Neuronal stem cell (in vitro differentiated cells): ENCODE results near the gene BRIP1.
"Not testable (repeated sequence)": the region's sequence is repeated elsewhere in the genome, so short reads cannot be mapped to it uniquely, and the experiment has no call there.

Experiments
- DNase-seq: peaks from one replicate; pipeline ENCODE4 v3.0.0-alpha.2; 2013; ENCODE audit warnings: low spot score
- H2AFZ ChIP-seq: one replicate; pipeline ENCODE4 v1.6.1; 2013; ENCODE audit warnings: mild to moderate bottlenecking, low read length, inconsistent platforms
- H2AK5ac ChIP-seq: 2 replicates; pipeline ENCODE4 v1.6.1; 2013; ENCODE audit warnings: low read depth, mild to moderate bottlenecking, inconsistent platforms, low read length, moderate library complexity, mixed read lengths
- H2BK120ac ChIP-seq: 2 replicates; pipeline ENCODE4 v1.6.1; 2013; ENCODE audit warnings: low read depth, mild to moderate bottlenecking, inconsistent platforms, low read length, moderate library complexity, mixed read lengths
- H2BK12ac ChIP-seq: one replicate; pipeline ENCODE4 v1.6.1; 2013; ENCODE audit warnings: low read length, inconsistent platforms
- H2BK15ac ChIP-seq: 2 replicates; pipeline ENCODE4 v1.6.1; 2013; ENCODE audit warnings: mild to moderate bottlenecking, low read length, inconsistent platforms, mixed read lengths
- H2BK5ac ChIP-seq: one replicate; pipeline ENCODE4 v1.6.1; 2013; ENCODE audit warnings: inconsistent platforms, mild to moderate bottlenecking, low read length, moderate library complexity
- H3K14ac ChIP-seq: one replicate; pipeline ENCODE4 v1.6.1; 2013; ENCODE audit warnings: low read length, inconsistent platforms
- H3K18ac ChIP-seq: 2 replicates; pipeline ENCODE4 v1.6.1; 2013; ENCODE audit warnings: low read length, inconsistent platforms
- H3K23ac ChIP-seq: 2 replicates; pipeline ENCODE4 v1.6.1; 2013; ENCODE audit warnings: low read depth, mild to moderate bottlenecking, mixed read lengths, low read length, inconsistent platforms; ENCODE audit not compliant: poor library complexity
- H3K27ac ChIP-seq: replicated peaks from 3 replicates; pipeline ENCODE4 v1.5.1; 2013; ENCODE audit warnings: low read length, inconsistent platforms
- H3K27me3 ChIP-seq, 3 experiments: 2 replicates each; pipeline ENCODE4 v1.6.1; 2013; ENCODE audit warnings: low read length in 3 of 3, mild to moderate bottlenecking in 2 of 3, inconsistent platforms in 1 of 3, low read depth in 1 of 3, mixed read lengths in 1 of 3, moderate library complexity in 1 of 3; ENCODE audit not compliant: control insufficient read depth in 3 of 3, insufficient read depth in 3 of 3
- H3K36me3 ChIP-seq, 2 donors: replicated peaks in 1 of 2; 2 replicates each; pipeline ENCODE4 v1.6.1; 2013; ENCODE audit warnings: low read length in 2 of 2; ENCODE audit not compliant: control insufficient read depth in 2 of 2, insufficient read depth in 2 of 2
- H3K4ac ChIP-seq: 2 replicates; pipeline ENCODE4 v1.6.1; 2013; ENCODE audit warnings: inconsistent platforms, mild to moderate bottlenecking, low read length, moderate library complexity
- H3K4me1 ChIP-seq, 2 donors: 1 replicate in 1 of 2; 2 replicates in 1 of 2; pipeline ENCODE4 v1.6.1; 2013; ENCODE audit warnings: low read length in 2 of 2, low read depth in 1 of 2; ENCODE audit not compliant: control insufficient read depth in 2 of 2, insufficient read depth in 1 of 2
- H3K4me2 ChIP-seq: one replicate; pipeline ENCODE4 v1.6.1; 2013; ENCODE audit warnings: mild to moderate bottlenecking, low read length, inconsistent platforms; ENCODE audit not compliant: insufficient read depth, poor library complexity, severe bottlenecking
- H3K4me3 ChIP-seq, 2 donors: 2 replicates each; pipeline ENCODE4 v1.5.1; 2013; ENCODE audit warnings: low read length in 2 of 2, mild to moderate bottlenecking in 2 of 2, inconsistent platforms in 1 of 2, moderate library complexity in 1 of 2
- H3K79me1 ChIP-seq: one replicate; pipeline ENCODE4 v1.6.1; 2013; ENCODE audit warnings: low read depth, mild to moderate bottlenecking, inconsistent platforms, low read length, moderate library complexity
- H3K9ac ChIP-seq: one replicate; pipeline ENCODE4 v1.6.1; 2013; ENCODE audit warnings: mild to moderate bottlenecking, low read depth, low read length, inconsistent platforms; ENCODE audit not compliant: poor library complexity
- H3K9me3 ChIP-seq, 2 donors: replicated peaks in 1 of 2; 2 replicates each; pipeline versions ENCODE3 to v1.6.1; 2013; ENCODE audit warnings: low read length in 2 of 2, mild to moderate bottlenecking in 2 of 2, inconsistent platforms in 1 of 2, low read depth in 1 of 2, mixed read lengths in 1 of 2, moderate library complexity in 1 of 2; ENCODE audit not compliant: control insufficient read depth in 2 of 2, insufficient read depth in 1 of 2
- H4K8ac ChIP-seq: one replicate; pipeline ENCODE4 v1.6.1; 2013; ENCODE audit warnings: low read depth, mild to moderate bottlenecking, inconsistent platforms, low read length, moderate library complexity
- H4K91ac ChIP-seq: one replicate; pipeline ENCODE4 v1.6.1; 2013; ENCODE audit warnings: low read length, low read depth, mild to moderate bottlenecking, inconsistent platforms; ENCODE audit not compliant: poor library complexity
- WGBS, 2 donors: extraction: QIAGEN DNeasy Blood & Tissue Kit; methylation state at CpG; one replicate each; pipeline ENCODE4 v1.1.7; 2013; ENCODE audit warnings: missing lambda C conversion rate in 2 of 2, mixed read lengths in 1 of 2; ENCODE audit not compliant: insufficient read length in 2 of 2, insufficient replicate concordance in 1 of 2; ENCODE audit errors: extremely low coverage in 2 of 2; 5-methylcytosine and 5-hydroxymethylcytosine counted together

Gene BRIP1

GRCh38 chr17:61676522-61676921 lies 186.8 kb downstream of the BRIP1 start:
- not testable (repeated sequence) for H3K18ac ChIP-seq, H3K27ac ChIP-seq, H3K79me1 ChIP-seq, H3K23ac ChIP-seq, H3K9me3 ChIP-seq, H3K36me3 ChIP-seq, H3K4me3 ChIP-seq, H3K4me1 ChIP-seq, H3K4me2 ChIP-seq, H3K14ac ChIP-seq, DNase-seq, H4K8ac ChIP-seq, H2AK5ac ChIP-seq, H4K91ac ChIP-seq, H2BK15ac ChIP-seq, H3K9ac ChIP-seq, H2BK12ac ChIP-seq, H2AFZ ChIP-seq, H2BK120ac ChIP-seq, H3K27me3 ChIP-seq, H2BK5ac ChIP-seq, H3K4ac ChIP-seq

GRCh38 chr17:61674609-61675008 lies 188.7 kb downstream of the BRIP1 start:
- H3K23ac ChIP-seq, H3K27ac ChIP-seq: not testable (repeated sequence)

GRCh38 chr17:61673019-61673897 lies 190.1 kb downstream of the BRIP1 start:
- not testable (repeated sequence) for H3K4me2 ChIP-seq, H4K91ac ChIP-seq, H2BK12ac ChIP-seq, H3K4ac ChIP-seq, H3K18ac ChIP-seq, H2AFZ ChIP-seq, H3K79me1 ChIP-seq, H3K4me1 ChIP-seq, DNase-seq, H2AK5ac ChIP-seq, H3K27ac ChIP-seq, H2BK5ac ChIP-seq, H3K14ac ChIP-seq, H3K9me3 ChIP-seq, H2BK15ac ChIP-seq, H3K4me3 ChIP-seq, H3K27me3 ChIP-seq, H2BK120ac ChIP-seq, H4K8ac ChIP-seq, H3K9ac ChIP-seq, H3K36me3 ChIP-seq
- no CpG with 5 or more reads among the region's 16 CpGs for WGBS, 2 donors
- peak overlapping the region; percentile 43 for H3K23ac ChIP-seq

More at GRCh38 chr17:61674609-61675008, 188.7 kb downstream of the BRIP1 start:
- H2AFZ ChIP-seq, H3K9ac ChIP-seq, H2BK5ac ChIP-seq, H2BK12ac ChIP-seq, H3K14ac ChIP-seq, H3K36me3 ChIP-seq, H3K4me1 ChIP-seq, H2AK5ac ChIP-seq, H2BK120ac ChIP-seq, H4K8ac ChIP-seq, H4K91ac ChIP-seq, H3K27me3 ChIP-seq, H3K4ac ChIP-seq, H3K4me3 ChIP-seq, DNase-seq, H3K79me1 ChIP-seq, H3K9me3 ChIP-seq, H2BK15ac ChIP-seq, H3K4me2 ChIP-seq, H3K18ac ChIP-seq: not testable (repeated sequence)
- WGBS, 2 donors = no CpG with 5 or more reads among the region's 2 CpGs

DNA sequence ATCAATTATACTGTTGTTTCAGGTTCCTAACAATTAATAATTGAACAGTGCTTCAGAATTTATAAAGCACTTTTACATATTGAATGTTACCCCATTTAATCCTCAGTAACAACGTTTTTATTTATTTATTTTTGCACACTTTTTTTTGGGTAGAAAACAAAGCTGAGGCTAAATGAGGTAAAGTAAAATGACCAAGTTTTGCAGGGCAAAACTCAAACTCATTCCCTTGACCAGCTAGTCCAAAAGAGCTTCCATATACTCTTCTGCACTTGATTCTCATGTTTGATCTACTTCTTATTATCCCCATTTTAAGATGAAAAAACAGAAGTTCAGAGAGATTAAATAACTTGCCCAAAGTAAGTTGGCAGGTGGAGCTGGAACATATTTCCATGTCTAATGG lies 191.2 kb downstream of the BRIP1 start:
- Histone ChIP-seq H3K9me3 (no peaks in the 10 kb centered on the region), H4K8ac (no peak overlapping the region)

More for the DNA sequence above, 191.2 kb downstream of the BRIP1 start:
- Histone ChIP-seq H3K18ac (no peak overlapping the region), H3K27me3 (no peaks in the 10 kb centered on the region), H2BK5ac (no peak overlapping the region), H2AFZ (no peak overlapping the region), H2BK120ac (no peak overlapping the region), H2AK5ac (no peak overlapping the region), H3K4ac (no peak overlapping the region), H3K14ac (no peak overlapping the region), H2BK12ac (no peak overlapping the region), H4K91ac (no peak overlapping the region), H3K9ac (no peak overlapping the region), H3K79me1 (no peaks in the 10 kb centered on the region), H2BK15ac (no peak overlapping the region), H3K4me1 (no peaks in the 10 kb centered on the region), H3K36me3 (no peaks in the 10 kb centered on the region), H3K27ac (no peak overlapping the region), H3K4me3 (no peak overlapping the region), H3K23ac (no peak overlapping the region), H3K4me2 (no peak overlapping the region)
- no CpG with 5 or more reads among the region's 1 CpG for WGBS, 2 donors
- no peak for DNase-seq
